HL-60 (cell line): Measurements from ENCODE around the gene ARID1B.

Experiments used
- CTCF ChIP-seq: IDR thresholded peaks from one replicate; pipeline ENCODE4 v1.5.1; 2011; ENCODE audit warnings: low read length, control low read depth, inconsistent platforms; ENCODE audit not compliant: insufficient read depth
- POLR2AphosphoS5 ChIP-seq: IDR thresholded peaks from 2 replicates; pipeline ENCODE4 v1.6.1; 2012; ENCODE audit warnings: low read depth
- REST ChIP-seq: IDR thresholded peaks from 2 replicates; pipeline ENCODE4 v1.6.1; 2012; ENCODE audit warnings: low read depth; ENCODE audit not compliant: insufficient replicate concordance

GRCh38 chr6:156955494-156956183 lies 178.5 kb downstream of the ARID1B start:
- TF ChIP-seq POLR2AphosphoS5, result no peak
- no peak for TF ChIP-seq CTCF
- TF ChIP-seq REST, result no peak
